ENCODE measurements around the gene TBC1D19.
A peak's percentile ranks its signal among the peaks of the same experiment; 100 is the strongest.

Gene TBC1D19

GRCh38 chr4:26782830-26783202 is 198.9 kb downstream of the TBC1D19 start:
- no peak for DNase-seq (ENCODE audit: low read depth)

GRCh38 chr4:26784207-26784865 is 200.5 kb downstream of the TBC1D19 start:
- no peak for DNase-seq (ENCODE audit: low read depth)

- no peak for DNase-seq (ENCODE audit: low read depth)
Measured at GRCh38 chr4:26785312-26785711, 201.4 kb downstream of the TBC1D19 start.

- no peak for DNase-seq (ENCODE audit: low read depth)
Measured at GRCh38 chr4:26785810-26786209, 201.9 kb downstream of the TBC1D19 start.

- DNase-seq (ENCODE audit: low read depth), result no peak
Measured at GRCh38 chr4:26786916-26787315, 203.0 kb downstream of the TBC1D19 start.

- peak; percentile 5 for DNase-seq (ENCODE audit: low read depth)
Measured at GRCh38 chr4:26787461-26788340, 203.8 kb downstream of the TBC1D19 start.

GRCh38 chr4:26788341-26788733 is 204.5 kb downstream of the TBC1D19 start:
- DNase-seq (ENCODE audit: low read depth), result no peak

GRCh38 chr4:26789208-26789607 is 205.3 kb downstream of the TBC1D19 start:
- no peak for DNase-seq (ENCODE audit: low read depth)

- no peak for DNase-seq (ENCODE audit: low read depth)
Measured at GRCh38 chr4:26791346-26791745, 207.5 kb downstream of the TBC1D19 start.

GRCh38 chr4:26792639-26793038 is 208.8 kb downstream of the TBC1D19 start:
- DNase-seq (ENCODE audit: low read depth), result no peak

GRCh38 chr4:26793735-26794134 is 209.9 kb downstream of the TBC1D19 start:
- DNase-seq (ENCODE audit: low read depth), result no peak

- DNase-seq (ENCODE audit: low read depth), result no peak
Measured at GRCh38 chr4:26796081-26796480, 212.2 kb downstream of the TBC1D19 start.

- DNase-seq (ENCODE audit: low read depth), result no peak
Measured at GRCh38 chr4:26802790-26803189, 218.9 kb downstream of the TBC1D19 start.

- no peak for DNase-seq (ENCODE audit: low read depth)
Measured at GRCh38 chr4:26803211-26803861, 219.5 kb downstream of the TBC1D19 start.

GRCh38 chr4:26804451-26804850 is 220.6 kb downstream of the TBC1D19 start:
- DNase-seq (ENCODE audit: low read depth), result no peak

GRCh38 chr4:26804925-26805324 is 221.0 kb downstream of the TBC1D19 start:
- no peak for DNase-seq (ENCODE audit: low read depth)

Measured in activated T-helper 9 cell treated with anti-CD3 and anti-CD28 coated beads, Interleukin-2, amount 50 U/mL, for 16 hours (primary cell).